ENCODE results near the gene UFD1.

Gene UFD1

DNA sequence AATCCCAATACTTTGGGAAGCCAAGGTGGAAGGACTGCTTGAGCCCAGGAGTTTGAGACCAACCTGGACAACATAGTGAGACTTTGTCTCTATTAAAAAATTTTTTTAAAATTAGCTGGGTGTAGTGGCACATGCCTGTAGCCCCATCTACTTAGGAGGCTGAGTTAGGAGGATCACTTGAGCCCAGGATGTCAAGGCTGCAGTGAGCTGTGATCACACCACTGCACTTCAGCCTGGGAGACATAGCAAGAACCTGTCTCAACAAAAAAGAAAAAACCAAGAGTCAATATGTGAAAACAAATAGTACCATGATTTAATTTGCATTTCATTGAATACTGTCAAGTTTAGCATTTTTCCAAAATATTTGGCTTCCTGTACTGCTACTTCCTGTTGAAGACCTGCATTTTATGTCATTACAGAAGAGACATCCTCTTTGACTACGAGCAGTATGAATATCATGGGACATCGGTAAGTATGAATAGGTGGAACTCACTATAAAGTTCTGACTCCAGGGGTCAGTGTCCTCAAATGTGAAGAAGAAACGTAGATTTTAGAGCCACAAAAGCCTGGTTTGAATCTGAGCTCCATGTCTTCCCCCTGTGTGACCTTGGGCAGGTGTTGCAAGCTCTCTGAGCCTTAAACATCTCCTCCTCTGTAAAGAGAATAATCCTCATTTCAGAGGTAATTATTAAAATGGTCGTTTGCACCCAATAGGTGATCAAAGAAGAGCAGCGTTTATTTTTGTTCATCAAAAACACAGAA, 16.8 kb upstream of the UFD1 start:
- no peak for TF ChIP-seq GATA1 (IDR thresholded peaks at IDR 0.05; ENCODE audit: low read depth, low read length)
- no peak for TF ChIP-seq POLR2A (IDR thresholded peaks at IDR 0.05; ENCODE audit: low read length)
- DNase-seq, result no peak

- DNase-seq, result no peak
- TF ChIP-seq POLR2A (IDR thresholded peaks at IDR 0.05; ENCODE audit: low read length) (no peak), GATA1 (IDR thresholded peaks at IDR 0.05; ENCODE audit: low read depth, low read length) (no peak)
Observed at GRCh38 chr22:19494676-19495173, 15.7 kb upstream of the UFD1 start.

GRCh38 chr22:19494001-19494560, 15.1 kb upstream of the UFD1 start:
- no peak for DNase-seq
- TF ChIP-seq POLR2A (IDR thresholded peaks at IDR 0.05; ENCODE audit: low read length) (no peak), GATA1 (IDR thresholded peaks at IDR 0.05; ENCODE audit: low read depth, low read length) (no peak)

GRCh38 chr22:19492504-19493174, 13.6 kb upstream of the UFD1 start:
- TF ChIP-seq GATA1 (IDR thresholded peaks at IDR 0.05; ENCODE audit: low read depth, low read length), result no peak
- TF ChIP-seq POLR2A (IDR thresholded peaks at IDR 0.05; ENCODE audit: low read length), result no peak
- DNase-seq, result no peak

GRCh38 chr22:19490628-19491230, 11.7 kb upstream of the UFD1 start:
- TF ChIP-seq GATA1 (IDR thresholded peaks at IDR 0.05; ENCODE audit: low read depth, low read length) (no peak), POLR2A (IDR thresholded peaks at IDR 0.05; ENCODE audit: low read length) (no peak)
- no peak for DNase-seq

DNA sequence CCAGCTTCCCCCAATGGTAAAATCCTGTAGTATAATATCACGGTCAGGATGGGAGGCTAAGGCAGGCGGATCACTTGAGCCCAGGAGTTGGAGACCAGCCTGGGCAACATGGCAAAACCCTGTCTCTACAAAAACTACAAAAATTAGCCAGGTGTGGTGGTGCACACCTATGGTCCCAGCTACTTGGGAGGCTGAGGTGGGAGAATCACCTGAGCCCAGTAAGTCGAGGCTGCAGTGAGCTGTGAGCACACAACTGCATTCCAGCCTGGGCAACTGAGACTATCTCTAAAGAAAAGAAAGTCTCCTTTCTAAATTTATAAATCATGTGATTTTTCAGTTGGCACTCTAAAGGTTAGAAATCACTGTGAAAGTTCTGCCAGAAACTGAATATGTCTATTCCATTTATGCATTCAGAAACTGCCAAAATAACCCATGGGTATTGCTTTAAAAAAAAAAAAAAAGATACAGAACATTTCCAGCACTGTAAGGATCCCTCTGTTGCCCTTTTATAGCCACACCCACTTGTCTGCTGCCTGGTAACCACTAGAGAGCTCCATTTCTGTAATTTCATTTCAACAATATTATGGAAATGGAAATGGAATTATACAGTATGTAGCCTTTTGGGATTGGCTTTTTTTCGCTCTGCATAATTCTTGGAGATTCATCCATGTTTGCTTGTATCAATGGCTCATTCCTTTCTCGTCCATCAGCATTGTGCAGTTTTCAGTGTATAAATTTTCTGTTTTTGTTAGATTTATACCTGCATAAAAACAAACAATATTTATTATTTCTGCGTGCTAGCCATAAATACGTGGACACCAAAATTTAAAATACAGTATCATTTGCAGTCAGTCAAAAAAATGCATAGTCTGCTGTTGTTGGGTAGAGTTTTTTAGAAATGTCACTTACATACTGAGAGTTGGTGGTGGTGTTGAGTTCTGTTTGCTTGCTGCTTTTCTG, 10.2 kb upstream of the UFD1 start:
- TF ChIP-seq POLR2A (IDR thresholded peaks at IDR 0.05; ENCODE audit: low read length), result no peak
- TF ChIP-seq GATA1 (IDR thresholded peaks at IDR 0.05; ENCODE audit: low read depth, low read length), result no peak
- peak; percentile 24 to 28 for DNase-seq

GRCh38 chr22:19488285-19488684, 9.3 kb upstream of the UFD1 start:
- no peak for DNase-seq
- TF ChIP-seq POLR2A (IDR thresholded peaks at IDR 0.05; ENCODE audit: low read length) (no peak), GATA1 (IDR thresholded peaks at IDR 0.05; ENCODE audit: low read depth, low read length) (no peak)

DNA sequence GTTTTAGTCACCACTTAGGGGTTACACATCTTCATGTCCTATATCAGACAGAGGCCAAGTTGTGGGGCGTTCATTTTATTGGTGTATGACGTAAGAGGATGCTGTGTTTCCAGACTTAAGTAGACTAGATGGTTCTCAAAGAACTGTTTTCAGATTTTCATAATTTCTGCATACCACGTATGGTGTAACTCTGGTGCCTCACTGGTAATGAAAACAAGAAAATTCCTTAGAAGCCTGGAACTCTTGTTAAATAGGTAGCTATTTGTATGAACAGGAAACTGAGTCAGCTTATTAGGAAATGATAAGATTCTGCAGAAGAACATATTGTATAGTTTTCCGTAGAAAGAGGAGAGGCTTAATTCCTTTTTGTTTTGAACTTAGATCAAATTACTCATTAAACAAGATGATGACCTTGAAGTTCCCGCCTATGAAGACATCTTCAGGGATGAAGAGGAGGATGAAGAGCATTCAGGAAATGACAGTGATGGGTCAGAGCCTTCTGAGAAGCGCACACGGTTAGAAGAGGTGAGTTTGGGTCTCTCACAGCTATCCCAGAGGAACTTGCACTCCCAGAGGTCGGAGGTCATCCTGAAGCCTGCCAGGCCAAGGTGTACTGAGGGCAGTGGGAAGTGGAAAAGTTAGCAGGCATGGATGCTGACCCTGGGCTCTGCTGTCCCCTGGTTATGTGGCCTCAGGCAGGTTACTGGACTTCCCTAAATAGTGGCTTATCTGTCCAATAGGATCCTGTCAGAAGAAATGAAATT, 4.7 kb upstream of the UFD1 start:
- no peak for DNase-seq
- no peak for TF ChIP-seq GATA1 (IDR thresholded peaks at IDR 0.05; ENCODE audit: low read depth, low read length)
- no peak for TF ChIP-seq POLR2A (IDR thresholded peaks at IDR 0.05; ENCODE audit: low read length)

- TF ChIP-seq POLR2A (IDR thresholded peaks at IDR 0.05; ENCODE audit: low read length) (no peak), GATA1 (IDR thresholded peaks at IDR 0.05; ENCODE audit: low read depth, low read length) (no peak)
- DNase-seq, result no peak
Observed at GRCh38 chr22:19482297-19482696, 3.3 kb upstream of the UFD1 start.

GRCh38 chr22:19480789-19481188, 1.8 kb upstream of the UFD1 start:
- peak; percentile 22 to 45 for DNase-seq

GRCh38 chr22:19480173-19480568, 1.2 kb upstream of the UFD1 start:
- DNase-seq, result peak in 1 of 2 experiments; percentile 62

More at GRCh38 chr22:19480789-19481188, 1.8 kb upstream of the UFD1 start:
- TF ChIP-seq GATA1 (IDR thresholded peaks at IDR 0.05; ENCODE audit: low read depth, low read length) (no peak), POLR2A (IDR thresholded peaks at IDR 0.05; ENCODE audit: low read length) (no peak)

More at GRCh38 chr22:19480173-19480568, 1.2 kb upstream of the UFD1 start:
- no peak for TF ChIP-seq POLR2A (IDR thresholded peaks at IDR 0.05; ENCODE audit: low read length)
- TF ChIP-seq GATA1 (IDR thresholded peaks at IDR 0.05; ENCODE audit: low read depth, low read length), result no peak
